ENCODE data around the gene TP63.

DNA sequence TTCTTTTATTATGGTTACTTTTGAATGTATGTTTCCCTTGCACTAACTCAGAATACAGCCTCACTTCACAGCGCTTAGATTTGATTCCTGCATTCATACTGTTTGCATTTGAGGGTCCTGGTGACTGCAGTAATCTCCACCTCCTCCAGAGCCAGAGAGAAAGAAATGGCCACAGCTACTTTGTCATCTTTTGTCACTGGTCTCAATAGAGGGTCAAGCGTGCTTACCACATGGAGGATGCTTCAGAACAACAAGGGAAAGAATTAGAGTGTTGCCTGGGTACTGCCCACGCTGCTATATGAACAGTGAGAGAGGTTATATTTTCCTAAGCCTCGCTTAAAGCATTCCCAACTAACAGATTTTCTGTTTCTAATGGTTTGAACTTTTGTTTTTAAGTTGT, 190.1 kb downstream of the TP63 start:
- TF ChIP-seq, protein P1, sequence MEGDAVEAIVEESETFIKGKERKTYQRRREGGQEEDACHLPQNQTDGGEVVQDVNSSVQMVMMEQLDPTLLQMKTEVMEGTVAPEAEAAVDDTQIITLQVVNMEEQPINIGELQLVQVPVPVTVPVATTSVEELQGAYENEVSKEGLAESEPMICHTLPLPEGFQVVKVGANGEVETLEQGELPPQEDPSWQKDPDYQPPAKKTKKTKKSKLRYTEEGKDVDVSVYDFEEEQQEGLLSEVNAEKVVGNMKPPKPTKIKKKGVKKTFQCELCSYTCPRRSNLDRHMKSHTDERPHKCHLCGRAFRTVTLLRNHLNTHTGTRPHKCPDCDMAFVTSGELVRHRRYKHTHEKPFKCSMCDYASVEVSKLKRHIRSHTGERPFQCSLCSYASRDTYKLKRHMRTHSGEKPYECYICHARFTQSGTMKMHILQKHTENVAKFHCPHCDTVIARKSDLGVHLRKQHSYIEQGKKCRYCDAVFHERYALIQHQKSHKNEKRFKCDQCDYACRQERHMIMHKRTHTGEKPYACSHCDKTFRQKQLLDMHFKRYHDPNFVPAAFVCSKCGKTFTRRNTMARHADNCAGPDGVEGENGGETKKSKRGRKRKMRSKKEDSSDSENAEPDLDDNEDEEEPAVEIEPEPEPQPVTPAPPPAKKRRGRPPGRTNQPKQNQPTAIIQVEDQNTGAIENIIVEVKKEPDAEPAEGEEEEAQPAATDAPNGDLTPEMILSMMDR (IDR thresholded peaks at IDR 0.05): no peak
- no peak for TF ChIP-seq POLR2A (IDR thresholded peaks at IDR 0.05)

All from body of pancreas (tissue), 4 donors.